Stimulated activated CD8-positive, alpha-beta memory T cell treated with anti-CD3 and anti-CD28 coated beads, Interleukin-2, amount 100 ng/mL, for 1 hour (primary cell): ENCODE data around the gene RAPGEF4.
"Not testable (repeated sequence)": the region's sequence is repeated elsewhere in the genome, so short reads cannot be mapped to it uniquely, and the experiment has no call there.

Experiments
- DNase-seq, 2 donors: peaks; one replicate each; pipeline ENCODE4 v3.0.0-alpha.2; 2020; ENCODE audit warnings: low read depth in 2 of 2

The RAPGEF4 gene

DNA sequence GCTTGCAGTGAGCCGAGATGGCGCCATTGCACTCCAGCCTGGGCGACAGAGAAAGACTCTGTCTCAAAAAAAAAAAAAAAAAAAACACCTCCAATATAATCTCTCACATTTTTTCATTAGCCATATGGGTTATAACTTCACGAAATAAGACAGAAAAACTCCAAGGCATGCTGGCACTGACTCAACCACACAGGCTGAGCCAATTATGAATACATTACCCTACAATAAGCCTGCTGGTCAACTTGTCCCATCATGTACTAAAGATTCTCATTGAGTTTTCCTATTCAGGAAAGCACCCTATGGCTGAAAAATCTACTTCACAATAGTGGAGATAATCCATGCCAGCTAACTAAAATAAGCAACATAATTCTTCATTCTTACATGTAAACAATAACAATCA, 327.2 kb downstream of the RAPGEF4 start:
- no peak for DNase-seq

DNA sequence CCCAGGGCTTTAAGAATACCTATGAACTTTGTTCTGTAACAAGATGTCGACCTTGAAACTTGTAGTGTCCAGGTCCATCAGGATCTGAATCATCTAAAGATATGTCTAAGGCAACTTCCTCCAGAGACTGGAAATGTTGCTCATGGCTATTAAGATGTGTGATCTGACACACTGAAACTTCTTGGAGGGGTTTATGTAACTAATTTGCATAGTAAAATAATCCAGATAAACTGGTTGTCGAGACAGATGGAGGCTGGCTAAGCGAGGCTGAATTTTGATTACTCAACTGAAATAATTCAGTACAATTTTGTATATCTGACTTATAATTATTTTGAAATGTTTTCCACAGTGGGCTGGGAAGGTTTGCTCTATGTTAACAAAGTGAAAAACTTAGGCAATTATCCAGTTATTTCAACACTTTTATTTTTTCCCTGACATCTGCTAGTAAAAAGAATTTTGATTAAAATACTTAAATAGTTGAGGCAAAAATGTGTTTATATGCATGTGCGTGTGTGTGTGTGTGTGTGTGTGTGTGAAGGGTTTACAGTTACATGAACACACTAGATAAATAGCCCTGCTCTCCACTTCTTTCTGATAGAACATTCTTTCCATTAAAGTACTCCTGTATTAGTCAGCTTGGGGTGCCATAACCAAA, 328.6 kb downstream of the RAPGEF4 start:
- DNase-seq = no peak

DNA sequence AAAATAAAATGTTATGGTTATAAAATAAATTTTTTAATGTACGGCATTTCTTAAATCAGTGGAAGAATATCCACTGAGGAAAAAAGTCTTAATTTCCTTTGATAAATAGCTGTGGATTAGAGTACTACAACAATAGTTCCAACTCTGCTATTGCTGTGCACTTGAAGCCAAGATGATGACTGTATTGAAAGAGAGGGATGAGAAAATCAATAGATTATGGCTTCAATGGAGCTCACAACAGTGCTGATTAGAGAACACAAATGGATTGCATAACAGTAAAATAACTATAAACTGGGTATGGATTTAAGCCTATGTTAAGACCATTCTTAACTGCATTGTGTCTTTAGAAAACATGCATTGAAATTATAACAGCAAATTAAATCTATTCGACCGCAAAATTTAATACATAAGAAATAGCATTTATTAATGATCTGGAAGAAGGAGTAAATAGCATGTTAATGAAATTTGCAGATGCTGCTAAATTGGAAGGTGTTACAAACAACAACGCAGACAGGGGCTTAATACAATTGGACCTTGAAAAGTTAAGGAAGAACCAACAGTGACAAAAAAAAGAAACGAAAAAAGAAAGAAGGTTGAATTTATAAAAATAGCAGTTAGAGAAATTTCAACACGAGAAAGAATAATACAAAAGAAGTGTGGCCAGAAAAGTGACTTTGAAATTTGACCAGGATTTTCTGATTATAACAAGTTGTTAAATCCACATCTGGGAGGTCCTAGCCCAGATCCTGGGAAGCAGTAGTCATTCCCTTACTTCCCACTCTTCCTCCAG, 331.4 kb downstream of the RAPGEF4 start:
- DNase-seq = no peak

DNA sequence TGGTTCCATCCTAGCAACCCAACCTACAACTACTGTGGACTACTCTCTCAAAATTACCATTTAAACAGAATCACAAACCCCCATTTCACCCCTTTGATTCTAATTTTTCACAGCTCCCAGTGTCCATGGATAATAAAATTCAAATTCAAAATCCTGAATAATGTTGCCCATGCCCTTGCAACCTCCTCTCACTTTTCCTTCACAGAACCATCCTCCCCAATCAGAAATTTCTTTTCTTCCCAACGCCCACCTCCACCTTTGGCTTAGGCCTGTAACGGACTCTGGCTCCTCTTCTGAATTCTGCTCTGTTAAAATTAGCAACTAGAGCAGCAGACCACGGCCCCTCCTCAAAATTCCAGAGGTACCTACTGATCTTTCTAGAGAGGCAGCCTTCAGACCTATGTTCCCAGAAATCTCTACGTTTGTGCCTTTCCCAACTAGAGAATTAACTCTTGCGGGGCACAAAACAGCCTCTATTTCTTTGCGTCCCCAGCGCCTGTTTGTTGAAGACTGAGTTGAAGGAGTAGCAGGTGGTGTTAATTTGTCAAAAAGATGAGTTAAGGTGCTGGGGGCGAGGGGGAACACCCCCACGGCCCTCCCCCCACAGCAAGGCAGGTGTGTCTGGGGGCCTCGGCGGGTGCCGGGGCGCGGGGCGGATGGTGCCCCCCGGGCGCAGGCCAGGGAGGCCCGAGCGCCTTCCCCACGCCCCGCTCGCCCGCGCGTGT, 339.6 kb downstream of the RAPGEF4 start:
- no peak for DNase-seq

DNA sequence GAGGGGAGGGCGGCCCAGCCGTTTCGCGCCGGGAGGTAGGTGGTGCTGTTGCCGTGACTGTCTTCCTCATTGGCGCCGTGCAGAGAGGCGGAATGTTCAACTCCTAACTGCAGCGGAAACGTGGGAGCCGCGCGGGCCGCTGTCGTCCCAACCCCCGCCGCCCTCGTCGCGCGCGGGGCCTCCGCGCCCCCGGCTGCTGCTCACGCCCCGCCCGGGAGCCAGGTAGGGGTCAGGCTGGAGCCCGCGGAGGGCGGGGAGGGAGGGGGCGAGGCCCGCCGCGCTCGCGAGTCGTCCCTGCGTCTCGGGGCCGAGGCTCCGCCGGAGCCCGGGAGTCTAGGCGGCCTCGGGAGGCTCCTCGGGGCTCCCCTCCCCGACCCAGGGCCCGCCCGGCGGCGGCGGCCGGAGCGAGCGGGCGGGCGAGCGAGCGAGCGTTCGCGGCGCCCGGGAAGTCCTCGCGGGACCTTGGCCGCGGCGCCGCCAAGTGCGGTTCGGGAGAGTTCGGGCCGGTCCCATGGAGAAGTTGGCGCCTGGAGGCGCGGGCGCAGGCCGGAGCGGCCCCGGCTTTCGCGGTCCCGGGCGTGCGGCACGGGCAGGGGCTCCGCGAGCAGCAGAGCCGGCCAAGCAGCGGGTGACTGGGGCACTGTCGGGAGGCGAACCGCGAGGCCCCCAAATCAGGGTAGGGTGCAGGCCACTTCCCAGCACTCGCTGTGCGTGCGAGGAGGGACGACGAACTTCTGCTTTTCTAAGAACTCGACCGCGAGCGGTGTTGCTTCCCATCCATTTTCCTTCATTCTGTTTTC, 340.3 kb downstream of the RAPGEF4 start, which contains the start of gene MAP3K20:
TSS of gene MAP3K20 (plus strand) at position 66 of the 800 bp plus-strand sequence. CDS start 15,186 bp downstream, outside the sequence.
- DNase-seq = peak in 1 of 2 donors; percentile 3

DNA sequence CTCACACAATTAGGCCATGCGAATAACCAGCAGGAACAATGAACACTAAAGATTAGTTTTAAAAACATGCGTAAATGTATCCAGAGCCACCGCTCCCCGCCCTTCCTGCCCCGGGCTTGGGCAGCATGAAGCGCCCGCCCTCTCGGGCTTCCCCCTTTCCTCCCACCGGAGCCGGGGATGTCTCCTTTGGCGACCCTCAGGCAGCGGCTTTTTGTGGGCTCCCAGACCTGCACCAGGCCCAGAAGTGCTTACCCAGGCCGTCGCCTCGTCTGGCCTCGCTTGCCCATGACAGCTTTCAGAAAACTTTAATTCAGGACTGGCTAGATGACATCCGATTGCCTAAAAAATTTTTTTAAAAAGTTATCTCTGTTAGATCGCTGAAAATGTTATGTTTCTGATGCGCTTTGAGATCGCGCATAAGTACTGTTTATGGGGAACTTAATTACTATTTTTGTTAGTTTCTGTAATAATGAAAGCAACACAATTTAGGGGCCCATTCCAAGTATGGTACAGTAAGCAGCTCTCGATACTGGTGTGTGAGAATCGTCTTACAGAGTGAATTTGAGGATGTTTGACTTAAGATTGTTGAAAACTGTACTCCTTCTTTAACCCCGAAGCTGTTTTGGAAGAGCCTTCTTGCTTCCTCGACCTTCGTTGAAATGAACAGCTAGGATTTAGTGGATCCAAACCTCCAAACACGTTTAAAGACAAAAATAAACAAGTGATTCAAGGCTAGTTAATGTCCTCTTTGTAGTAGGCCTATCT, 341.1 kb downstream of the RAPGEF4 start:
- DNase-seq = no peak

DNA sequence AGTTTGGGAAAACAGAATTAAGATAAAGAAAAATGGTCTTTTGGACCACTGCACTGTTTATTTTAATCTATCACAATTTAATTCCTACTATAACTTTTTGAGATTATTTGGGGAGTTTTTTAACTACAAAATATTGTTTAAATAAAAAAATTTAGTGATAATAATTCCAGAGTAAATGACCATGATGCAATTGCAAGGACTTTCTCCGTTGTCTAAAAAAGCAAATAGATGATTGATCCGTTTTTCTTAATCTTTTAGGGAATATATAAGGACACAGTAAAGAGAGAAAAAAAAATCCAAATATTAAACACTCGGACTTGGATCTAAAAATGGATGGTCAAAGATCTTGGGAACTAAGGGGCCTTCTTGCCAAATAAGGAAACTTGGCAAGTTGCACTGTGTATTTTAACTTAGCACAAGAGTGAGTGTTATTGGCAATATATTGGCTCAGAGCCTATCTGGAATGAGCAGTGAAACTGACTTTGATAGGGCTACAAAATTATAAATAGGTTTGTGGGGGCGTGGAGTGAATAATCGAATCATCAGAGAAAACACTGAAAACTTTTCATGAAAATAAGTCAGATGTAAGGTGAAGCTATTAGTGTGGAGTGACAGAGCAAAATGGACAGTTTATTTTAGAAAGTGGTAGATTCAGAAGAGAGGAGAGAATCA, 342.0 kb downstream of the RAPGEF4 start:
- DNase-seq = no peak

DNA sequence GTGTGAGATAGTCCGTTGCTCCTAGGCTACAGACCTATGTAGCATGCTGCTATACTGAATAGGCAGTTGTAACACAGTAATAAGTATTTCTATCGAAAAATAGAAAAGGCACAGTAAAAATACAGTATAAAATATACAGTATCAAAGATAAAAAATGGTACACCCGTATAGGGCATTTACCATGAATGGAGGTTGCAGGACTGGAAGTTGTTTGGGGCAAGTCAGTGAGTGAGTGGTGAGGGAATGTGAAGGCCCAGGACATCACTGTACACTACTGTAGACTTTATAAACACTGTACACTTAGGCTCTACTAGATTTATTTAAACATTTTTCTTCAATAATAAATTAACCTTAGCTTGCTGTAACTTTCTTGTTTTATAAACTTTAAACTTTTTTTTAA, 343.5 kb downstream of the RAPGEF4 start:
- no peak for DNase-seq

DNA sequence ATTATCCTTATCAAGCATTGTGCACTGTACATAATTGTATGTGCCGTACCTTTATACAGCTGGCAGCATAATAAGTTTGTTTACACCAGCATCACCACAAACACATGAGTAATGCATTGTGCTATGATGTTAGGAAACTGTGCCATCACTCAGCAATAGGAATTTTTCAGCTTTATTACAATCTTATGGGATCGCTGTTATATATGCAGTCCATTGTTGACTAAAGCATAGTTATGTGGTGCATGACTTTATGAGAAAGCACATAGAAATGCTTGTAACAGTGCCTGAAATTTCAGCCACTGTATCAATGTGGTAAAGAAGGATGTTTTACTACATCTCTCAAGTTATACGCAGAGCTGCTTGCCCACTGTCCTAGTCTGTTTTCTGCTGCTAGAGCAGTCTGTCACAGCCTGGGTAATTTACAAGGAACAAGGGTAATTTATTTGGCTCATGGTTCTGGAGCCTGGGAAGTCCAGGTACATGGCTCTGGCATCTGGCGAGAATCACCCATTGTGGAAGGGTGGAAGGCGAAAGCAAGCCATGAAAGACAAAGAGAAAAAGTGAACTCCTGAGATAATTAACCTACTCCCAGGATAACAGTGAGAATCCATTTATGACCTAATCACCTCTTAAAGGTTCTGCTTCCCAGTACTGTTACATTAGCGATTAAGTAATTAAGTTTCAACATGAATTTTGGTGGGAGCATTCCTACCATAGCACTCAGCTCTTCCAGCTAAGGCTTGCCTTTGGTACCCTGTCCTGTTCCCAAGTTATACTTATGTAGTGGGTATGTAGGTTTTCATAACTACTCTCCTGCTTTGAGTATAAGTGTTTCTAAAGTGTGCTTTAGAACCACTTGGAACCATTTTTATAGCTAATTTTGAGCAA, 344.6 kb downstream of the RAPGEF4 start:
- no peak for DNase-seq

DNA sequence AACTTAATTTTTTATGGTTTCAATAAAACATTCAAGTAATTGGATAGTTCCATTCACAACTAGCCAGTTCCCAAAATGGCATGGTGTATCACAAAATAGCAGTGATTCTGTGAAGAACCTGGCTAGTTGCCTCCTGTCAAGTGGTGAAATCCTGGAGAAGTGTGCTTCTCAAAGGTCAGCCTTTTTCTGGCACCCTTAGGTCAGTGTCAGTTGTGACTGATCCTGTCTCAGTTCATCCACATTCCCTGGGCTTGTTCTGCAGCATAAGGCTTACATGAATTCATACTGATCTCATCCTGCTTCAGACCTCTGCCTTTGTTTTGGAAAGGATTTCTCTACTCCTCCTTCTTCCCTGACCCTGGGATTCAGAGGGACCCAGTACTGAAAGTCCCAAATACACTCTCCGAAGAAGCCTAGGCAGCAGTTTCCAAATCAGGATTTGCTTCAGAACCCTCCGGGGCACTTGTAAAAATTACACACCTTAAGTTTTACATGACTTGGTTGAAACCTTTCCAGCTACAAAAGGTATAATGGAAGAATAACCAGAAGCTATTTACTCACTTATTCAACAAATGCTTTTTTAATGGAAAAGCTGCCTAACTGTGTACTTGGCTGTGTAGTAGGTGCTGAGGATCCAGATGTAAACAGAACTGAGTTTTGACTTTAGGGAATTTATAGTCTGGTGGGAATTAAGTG, 351.0 kb downstream of the RAPGEF4 start:
- no peak for DNase-seq

DNA sequence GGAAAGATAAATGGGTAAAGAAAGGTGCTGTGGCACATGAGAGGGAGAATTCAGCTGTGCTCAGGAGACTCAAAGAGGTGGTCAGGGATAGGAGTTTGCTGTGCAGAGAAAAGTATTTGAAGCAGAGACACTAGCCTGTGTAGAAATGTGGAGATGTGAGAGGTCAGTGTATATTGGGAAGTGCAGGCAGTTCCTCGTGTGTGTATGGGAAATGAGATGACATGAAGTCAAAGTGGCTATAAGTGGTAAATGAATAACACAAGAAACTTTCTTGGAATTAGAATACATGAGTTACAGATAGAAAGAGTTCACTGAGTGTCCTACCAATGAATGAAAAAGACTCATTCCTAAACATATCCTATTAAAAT, 351.6 kb downstream of the RAPGEF4 start:
- no peak for DNase-seq

DNA sequence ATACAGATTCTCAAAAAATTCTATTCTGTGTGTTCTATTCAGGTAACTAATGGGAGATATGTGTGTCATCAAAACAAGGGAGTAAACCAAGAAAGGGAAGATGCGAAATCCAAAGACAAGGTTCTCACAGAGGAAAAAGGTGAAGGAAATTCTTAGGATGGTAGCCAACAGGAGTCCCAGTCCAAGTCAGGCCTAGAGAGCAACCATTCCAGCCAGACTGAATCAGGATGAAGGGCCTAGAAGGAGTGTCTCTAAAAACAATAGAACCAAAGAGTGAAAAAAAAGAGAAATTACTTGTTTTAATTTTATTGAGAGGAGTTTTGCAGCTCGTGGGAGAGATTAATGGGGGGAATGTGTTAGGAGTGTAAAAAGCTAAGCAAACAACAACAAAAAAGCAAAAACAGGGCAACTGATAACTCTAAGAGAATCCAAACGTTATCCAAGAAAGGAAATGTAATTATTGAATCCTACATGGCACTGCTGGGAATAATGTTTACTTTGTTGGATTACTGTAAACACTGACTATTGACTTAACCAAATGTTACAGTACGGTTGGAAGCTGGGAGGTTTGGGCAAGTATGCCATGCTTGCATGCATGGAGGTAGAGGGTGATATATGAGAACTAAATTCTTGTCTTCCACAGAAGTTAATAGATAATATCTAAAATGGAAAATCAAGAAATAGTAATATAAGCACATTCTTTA, 352.3 kb downstream of the RAPGEF4 start:
- no peak for DNase-seq

DNA sequence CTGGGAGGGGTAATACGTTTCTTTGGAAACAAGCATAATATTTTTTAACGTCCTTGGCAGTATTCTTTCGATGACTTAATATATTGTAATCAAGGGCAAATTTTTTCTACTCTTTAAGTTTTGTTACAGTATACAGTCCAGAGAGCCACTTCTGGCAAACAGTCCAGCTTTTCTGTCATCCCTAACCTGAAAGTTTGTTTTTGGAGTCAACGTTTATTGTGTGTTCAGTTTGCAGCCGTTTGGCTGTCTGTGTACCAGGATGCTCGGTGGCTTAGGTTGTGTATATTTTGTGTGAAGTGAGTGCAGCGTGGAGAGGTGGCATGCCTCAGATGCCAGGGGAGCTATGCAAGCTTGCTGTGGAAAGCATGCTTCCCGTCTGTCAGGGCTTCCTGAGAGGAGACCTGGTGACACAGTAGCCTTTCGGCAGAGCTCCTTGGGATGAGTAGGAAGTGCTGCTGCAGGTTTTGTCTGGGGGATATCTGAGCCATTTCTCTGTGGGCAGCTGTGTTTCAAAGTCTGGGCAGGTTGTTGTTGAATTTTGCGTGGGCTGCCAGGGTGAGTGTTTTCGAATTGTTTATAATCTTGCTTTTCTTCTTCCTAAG, 354.7 kb downstream of the RAPGEF4 start:
- no peak for DNase-seq

DNA sequence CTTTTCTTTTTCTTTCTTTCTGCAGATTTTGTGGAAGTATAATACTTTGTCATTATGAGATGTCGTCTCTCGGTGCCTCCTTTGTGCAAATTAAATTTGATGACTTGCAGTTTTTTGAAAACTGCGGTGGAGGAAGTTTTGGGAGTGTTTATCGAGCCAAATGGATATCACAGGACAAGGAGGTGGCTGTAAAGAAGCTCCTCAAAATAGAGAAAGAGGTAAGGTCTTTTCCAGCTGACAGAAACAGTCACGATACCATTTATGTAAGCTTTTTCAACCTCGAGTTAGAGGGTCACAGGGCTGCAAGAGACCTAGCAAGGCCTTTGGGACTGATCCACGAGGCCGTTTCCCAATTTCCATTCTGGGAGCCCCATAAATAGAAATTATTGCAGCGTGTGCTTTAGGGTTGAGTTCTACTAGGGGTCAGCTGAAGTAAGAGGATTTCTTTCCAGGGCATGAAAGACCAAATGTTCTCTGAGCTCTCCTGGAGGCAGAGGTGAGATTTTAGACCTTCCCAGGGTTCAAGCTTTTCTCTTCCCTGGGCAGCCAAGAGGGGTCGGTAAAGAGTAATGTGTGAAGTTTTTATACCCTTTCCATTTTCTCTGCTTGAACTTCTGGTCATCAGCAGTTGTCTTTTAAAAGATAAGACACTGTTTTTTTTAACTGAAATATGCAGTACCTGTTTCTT, 355.5 kb downstream of the RAPGEF4 start:
- DNase-seq = no peak

DNA sequence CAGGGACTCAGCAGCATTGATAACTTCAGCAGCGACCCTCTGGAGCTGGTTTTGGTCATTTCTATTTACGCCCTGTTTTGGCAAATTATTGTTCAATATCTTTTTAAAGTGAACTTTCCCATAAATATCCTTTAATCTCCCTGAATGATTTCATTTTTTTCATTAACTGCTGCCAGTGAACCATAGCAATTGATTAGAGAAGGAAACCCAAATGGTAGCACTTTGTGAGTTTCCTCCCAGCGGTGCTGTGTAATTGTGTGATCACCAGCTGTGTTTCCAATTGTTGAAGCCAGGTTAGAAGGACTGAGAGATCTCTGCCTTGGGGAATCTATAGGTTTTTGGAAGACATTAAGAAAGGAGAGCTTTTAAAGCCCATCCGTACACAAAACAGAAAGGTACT, 356.3 kb downstream of the RAPGEF4 start:
- DNase-seq = no peak

DNA sequence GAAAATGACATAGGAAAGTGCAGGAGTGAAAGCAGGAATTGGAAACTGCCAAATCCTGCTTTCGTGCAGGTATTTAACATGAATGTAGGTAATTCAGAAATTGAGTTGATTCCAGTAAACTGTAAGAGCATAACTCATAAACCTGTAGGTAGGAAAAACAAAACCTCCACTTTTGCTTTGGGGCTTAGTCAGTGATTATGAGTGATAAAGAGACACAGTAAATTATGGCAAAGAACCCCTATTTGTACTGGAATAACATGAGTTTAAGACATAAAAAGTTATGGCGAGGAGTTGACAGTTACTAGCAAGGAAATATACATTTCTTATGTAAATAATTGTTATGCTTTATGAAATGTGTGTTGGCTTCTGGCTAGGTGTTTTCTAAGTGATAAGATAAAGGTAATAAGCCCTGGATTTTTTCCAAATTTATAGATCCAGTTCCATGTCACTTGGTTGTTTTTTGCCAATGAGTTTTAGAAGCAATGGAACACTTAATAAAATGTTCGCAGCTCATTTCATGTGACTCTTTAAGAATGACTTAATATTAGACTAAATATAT, 357.3 kb downstream of the RAPGEF4 start:
- no peak for DNase-seq

DNA sequence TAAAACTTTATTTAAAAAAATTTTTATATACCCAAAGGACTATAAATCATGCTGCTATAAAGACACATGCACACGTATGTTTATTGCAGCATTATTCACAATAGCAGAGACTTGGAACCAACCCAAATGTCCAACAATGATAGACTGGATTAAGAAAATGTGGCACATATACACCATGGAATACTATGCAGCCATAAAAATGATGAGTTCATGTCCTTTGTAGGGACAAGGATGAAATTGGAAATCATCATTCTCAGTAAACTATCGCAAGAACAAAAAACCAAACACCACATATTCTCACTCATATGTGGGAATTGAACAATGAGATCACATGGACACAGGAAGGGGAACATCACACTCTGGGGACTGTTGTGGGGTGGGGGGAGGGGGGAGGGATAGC, 358.0 kb downstream of the RAPGEF4 start:
- DNase-seq = not testable (repeated sequence)
